ENCODE results near the gene ABCC4.

ABCC4 gene

GRCh38 chr13:95255072-95255732 is 46.0 kb downstream of the ABCC4 start:
- H3K27ac ChIP-seq (ENCODE audit: low read depth, low read length), result no peak overlapping the region
- no peaks in the 10 kb centered on the region for H3K9me3 ChIP-seq (ENCODE audit: control insufficient read depth, insufficient read depth, low read length)
- H3K9ac ChIP-seq (ENCODE audit: low read depth, low read length), result no peak overlapping the region
- no peaks in the 10 kb centered on the region for H3K4me1 ChIP-seq (ENCODE audit: control insufficient read depth, insufficient read depth, low read length)
- no peaks in the 10 kb centered on the region for H3K27me3 ChIP-seq (ENCODE audit: control insufficient read depth, insufficient read depth, low read length)
- no peaks in the 10 kb centered on the region for H3K36me3 ChIP-seq (ENCODE audit: control insufficient read depth, insufficient read depth, low read length)
- no peak overlapping the region for H3K4me3 ChIP-seq (ENCODE audit: low read depth, low read length)

GRCh38 chr13:95254339-95254738 is 46.9 kb downstream of the ABCC4 start:
- H3K9ac ChIP-seq (ENCODE audit: low read depth, low read length), result no peak overlapping the region
- no peaks in the 10 kb centered on the region for H3K36me3 ChIP-seq (ENCODE audit: control insufficient read depth, insufficient read depth, low read length)
- no peak overlapping the region for H3K4me3 ChIP-seq (ENCODE audit: low read depth, low read length)
- no peaks in the 10 kb centered on the region for H3K27me3 ChIP-seq (ENCODE audit: control insufficient read depth, insufficient read depth, low read length)
- H3K27ac ChIP-seq (ENCODE audit: low read depth, low read length), result no peak overlapping the region
- H3K4me1 ChIP-seq (ENCODE audit: control insufficient read depth, insufficient read depth, low read length), result no peaks in the 10 kb centered on the region
- no peaks in the 10 kb centered on the region for H3K9me3 ChIP-seq (ENCODE audit: control insufficient read depth, insufficient read depth, low read length)

- no peaks in the 10 kb centered on the region for H3K27me3 ChIP-seq (ENCODE audit: control insufficient read depth, insufficient read depth, low read length)
- no peaks in the 10 kb centered on the region for H3K9me3 ChIP-seq (ENCODE audit: control insufficient read depth, insufficient read depth, low read length)
- no peak overlapping the region for H3K4me3 ChIP-seq (ENCODE audit: low read depth, low read length)
- no peaks in the 10 kb centered on the region for H3K36me3 ChIP-seq (ENCODE audit: control insufficient read depth, insufficient read depth, low read length)
- no peak overlapping the region for H3K27ac ChIP-seq (ENCODE audit: low read depth, low read length)
- no peak overlapping the region for H3K9ac ChIP-seq (ENCODE audit: low read depth, low read length)
- no peaks in the 10 kb centered on the region for H3K4me1 ChIP-seq (ENCODE audit: control insufficient read depth, insufficient read depth, low read length)
These were observed 48.2 kb downstream of the ABCC4 start for GRCh38 chr13:95253033-95253432.

- H3K9me3 ChIP-seq (ENCODE audit: control insufficient read depth, insufficient read depth, low read length), result no peaks in the 10 kb centered on the region
- no peak overlapping the region for H3K4me3 ChIP-seq (ENCODE audit: low read depth, low read length)
- 0 out of 2 replicates have a peak, but pooled peaks cover 3% of the 10 kb centered on the region for H3K36me3 ChIP-seq (ENCODE audit: control insufficient read depth, insufficient read depth, low read length)
- H3K4me1 ChIP-seq (ENCODE audit: control insufficient read depth, insufficient read depth, low read length), result no peaks in the 10 kb centered on the region
- no peaks in the 10 kb centered on the region for H3K27me3 ChIP-seq (ENCODE audit: control insufficient read depth, insufficient read depth, low read length)
- H3K27ac ChIP-seq (ENCODE audit: low read depth, low read length), result no peak overlapping the region
- no peak overlapping the region for H3K9ac ChIP-seq (ENCODE audit: low read depth, low read length)
These were observed 49.6 kb downstream of the ABCC4 start for GRCh38 chr13:95251641-95252040.

- H3K4me3 ChIP-seq (ENCODE audit: low read depth, low read length), result no peak overlapping the region
- no peak overlapping the region for H3K27ac ChIP-seq (ENCODE audit: low read depth, low read length)
- no peaks in the 10 kb centered on the region for H3K27me3 ChIP-seq (ENCODE audit: control insufficient read depth, insufficient read depth, low read length)
- no peaks in the 10 kb centered on the region for H3K4me1 ChIP-seq (ENCODE audit: control insufficient read depth, insufficient read depth, low read length)
- no peak overlapping the region for H3K9ac ChIP-seq (ENCODE audit: low read depth, low read length)
- 0 out of 2 replicates have a peak, but pooled peaks cover 3% of the 10 kb centered on the region for H3K36me3 ChIP-seq (ENCODE audit: control insufficient read depth, insufficient read depth, low read length)
- H3K9me3 ChIP-seq (ENCODE audit: control insufficient read depth, insufficient read depth, low read length), result no peaks in the 10 kb centered on the region
These were observed 50.3 kb downstream of the ABCC4 start for GRCh38 chr13:95250961-95251360.

GRCh38 chr13:95248953-95249352 is 52.3 kb downstream of the ABCC4 start:
- Histone ChIP-seq H3K27me3 (ENCODE audit: control insufficient read depth, insufficient read depth, low read length) (no peaks in the 10 kb centered on the region), H3K9ac (ENCODE audit: low read depth, low read length) (no peak overlapping the region)

GRCh38 chr13:95247852-95248251 is 53.4 kb downstream of the ABCC4 start:
- no peak overlapping the region for H3K4me3 ChIP-seq (ENCODE audit: low read depth, low read length)
- H3K9ac ChIP-seq (ENCODE audit: low read depth, low read length), result no peak overlapping the region
- H3K27me3 ChIP-seq (ENCODE audit: control insufficient read depth, insufficient read depth, low read length), result no peaks in the 10 kb centered on the region
- no peaks in the 10 kb centered on the region for H3K4me1 ChIP-seq (ENCODE audit: control insufficient read depth, insufficient read depth, low read length)
- no peak overlapping the region for H3K27ac ChIP-seq (ENCODE audit: low read depth, low read length)
- no peaks in the 10 kb centered on the region for H3K9me3 ChIP-seq (ENCODE audit: control insufficient read depth, insufficient read depth, low read length)
- 0 out of 2 replicates have a peak, but pooled peaks cover 3% of the 10 kb centered on the region for H3K36me3 ChIP-seq (ENCODE audit: control insufficient read depth, insufficient read depth, low read length)

More at GRCh38 chr13:95248953-95249352, 52.3 kb downstream of the ABCC4 start:
- Histone ChIP-seq H3K27ac (ENCODE audit: low read depth, low read length) (no peak overlapping the region), H3K4me1 (ENCODE audit: control insufficient read depth, insufficient read depth, low read length) (no peaks in the 10 kb centered on the region), H3K9me3 (ENCODE audit: control insufficient read depth, insufficient read depth, low read length) (no peaks in the 10 kb centered on the region), H3K36me3 (ENCODE audit: control insufficient read depth, insufficient read depth, low read length) (0 out of 2 replicates have a peak, but pooled peaks cover 3% of the 10 kb centered on the region), H3K4me3 (ENCODE audit: low read depth, low read length) (no peak overlapping the region)

GRCh38 chr13:95247171-95247570 is 54.1 kb downstream of the ABCC4 start:
- H3K4me1 ChIP-seq (ENCODE audit: control insufficient read depth, insufficient read depth, low read length), result no peaks in the 10 kb centered on the region
- no peaks in the 10 kb centered on the region for H3K27me3 ChIP-seq (ENCODE audit: control insufficient read depth, insufficient read depth, low read length)
- 0 out of 2 replicates have a peak, but pooled peaks cover 3% of the 10 kb centered on the region for H3K36me3 ChIP-seq (ENCODE audit: control insufficient read depth, insufficient read depth, low read length)
- H3K9ac ChIP-seq (ENCODE audit: low read depth, low read length), result no peak overlapping the region
- H3K9me3 ChIP-seq (ENCODE audit: control insufficient read depth, insufficient read depth, low read length), result no peaks in the 10 kb centered on the region
- H3K27ac ChIP-seq (ENCODE audit: low read depth, low read length), result no peak overlapping the region
- H3K4me3 ChIP-seq (ENCODE audit: low read depth, low read length), result no peak overlapping the region

- Histone ChIP-seq H3K27ac (ENCODE audit: low read depth, low read length) (no peak overlapping the region), H3K9me3 (ENCODE audit: control insufficient read depth, insufficient read depth, low read length) (no peaks in the 10 kb centered on the region), H3K36me3 (ENCODE audit: control insufficient read depth, insufficient read depth, low read length) (0 out of 2 replicates have a peak, but pooled peaks cover 3% of the 10 kb centered on the region), H3K9ac (ENCODE audit: low read depth, low read length) (no peak overlapping the region), H3K27me3 (ENCODE audit: control insufficient read depth, insufficient read depth, low read length) (no peaks in the 10 kb centered on the region), H3K4me3 (ENCODE audit: low read depth, low read length) (no peak overlapping the region), H3K4me1 (ENCODE audit: control insufficient read depth, insufficient read depth, low read length) (no peaks in the 10 kb centered on the region)
These were observed 54.8 kb downstream of the ABCC4 start for GRCh38 chr13:95246292-95247082.

- H3K9me3 ChIP-seq (ENCODE audit: control insufficient read depth, insufficient read depth, low read length), result no peaks in the 10 kb centered on the region
- H3K9ac ChIP-seq (ENCODE audit: low read depth, low read length), result no peak overlapping the region
- no peaks in the 10 kb centered on the region for H3K27me3 ChIP-seq (ENCODE audit: control insufficient read depth, insufficient read depth, low read length)
- H3K36me3 ChIP-seq (ENCODE audit: control insufficient read depth, insufficient read depth, low read length), result 0 out of 2 replicates have a peak, but pooled peaks cover 3% of the 10 kb centered on the region
- H3K4me3 ChIP-seq (ENCODE audit: low read depth, low read length), result no peak overlapping the region
- H3K4me1 ChIP-seq (ENCODE audit: control insufficient read depth, insufficient read depth, low read length), result no peaks in the 10 kb centered on the region
- H3K27ac ChIP-seq (ENCODE audit: low read depth, low read length), result no peak overlapping the region
These were observed 56.2 kb downstream of the ABCC4 start for GRCh38 chr13:95245071-95245470.

- Histone ChIP-seq H3K9ac (ENCODE audit: low read depth, low read length) (no peak overlapping the region), H3K36me3 (ENCODE audit: control insufficient read depth, insufficient read depth, low read length) (0 out of 2 replicates have a peak, but pooled peaks cover 3% of the 10 kb centered on the region), H3K4me3 (ENCODE audit: low read depth, low read length) (no peak overlapping the region), H3K4me1 (ENCODE audit: control insufficient read depth, insufficient read depth, low read length) (no peaks in the 10 kb centered on the region), H3K27me3 (ENCODE audit: control insufficient read depth, insufficient read depth, low read length) (no peaks in the 10 kb centered on the region), H3K9me3 (ENCODE audit: control insufficient read depth, insufficient read depth, low read length) (no peaks in the 10 kb centered on the region), H3K27ac (ENCODE audit: low read depth, low read length) (no peak overlapping the region)
These were observed 58.0 kb downstream of the ABCC4 start for GRCh38 chr13:95243207-95243606.

Data from HUES48 (cell line).